Endothelial cell of umbilical vein (primary cell): ENCODE measurements around the gene LSR. TPM values are rescaled to one million over a fixed set of nuclear protein-coding genes. Genes with fewer than 3 reads are reported as not detected.

Source experiments
- BruUV-seq: library from RNA; stranded (reverse); fragments of 400-500 nt; replicated peaks from 2 replicates; lab custom pipeline; 2021; lab: Mats Ljungman, UMichigan
- CTCF ChIA-PET: fragments of 300-600, 350-600 bp; sonication (Branson Sonifier 250); formaldehyde crosslinking; loops from one replicate; lab custom pipeline; 2021; ENCODE audit warnings: antibody characterized with exemption, inconsistent platforms; lab: Charles Lee
- POLR2A ChIA-PET: fragments of 300-600, 350-600 bp; sonication (Branson Sonifier 250); formaldehyde crosslinking; loops from one replicate; lab custom pipeline; 2021; ENCODE audit warnings: antibody characterized with exemption, inconsistent platforms; lab: Charles Lee
- DNase-seq: peaks from one replicate; pipeline ENCODE4 v3.0.0-alpha.2; 2011; ENCODE audit warnings: low read depth, low spot score
- FAIRE-seq: peaks from 2 replicates; lab custom pipeline; 2011; peaks lifted over from hg19 to GRCh38; lab: Jason Lieb, UNC
- H2AFZ ChIP-seq: 2 replicates; pipeline ENCODE4 v1.6.0; 2012; ENCODE audit warnings: low read depth, low read length, control low read depth, inconsistent platforms
- H3K27ac ChIP-seq: 2 replicates; pipeline ENCODE4 v1.5.1; 2011; ENCODE audit warnings: low read depth, mild to moderate bottlenecking, control low read depth, low read length, moderate library complexity; ENCODE audit not compliant: insufficient read depth
- H3K27me3 ChIP-seq, 2 experiments: 2 replicates each; pipeline versions ENCODE4 v1.6.0 to v1.6.1; 2011; ENCODE audit warnings: low read length in 2 of 2, mixed read lengths in 1 of 2; ENCODE audit not compliant: control insufficient read depth in 2 of 2, insufficient read depth in 2 of 2
- H3K36me3 ChIP-seq, 2 experiments: 2 replicates in 1 of 2; 3 replicates in 1 of 2; pipeline ENCODE4 v1.5.1; 2011; ENCODE audit warnings: low read length in 2 of 2, mild to moderate bottlenecking in 1 of 2, moderate library complexity in 1 of 2; ENCODE audit not compliant: control insufficient read depth in 2 of 2, insufficient read depth in 2 of 2; ENCODE audit errors: extremely low read depth in 1 of 2
- H3K4me1 ChIP-seq: 3 replicates; pipeline ENCODE4 v1.5.1; 2011; ENCODE audit warnings: mild to moderate bottlenecking, low read length; ENCODE audit not compliant: control insufficient read depth, insufficient read depth; ENCODE audit errors: extremely low read depth
- H3K4me2 ChIP-seq: 2 replicates; pipeline ENCODE4 v1.6.1; 2011; ENCODE audit warnings: low read length, control low read depth, mixed read lengths; ENCODE audit not compliant: insufficient read depth
- H3K4me3 ChIP-seq, 3 experiments: fragments of 200-600 bp in 1 of 3; sonication (generic), shearing (Covaris generic) in 1 of 3; replicated peaks in 1 of 3; 2 replicates each; pipeline ENCODE4 v1.5.1; 2011 to 2016; ENCODE audit warnings: control low read depth in 3 of 3, low read length in 3 of 3, mild to moderate bottlenecking in 2 of 3, inconsistent platforms in 1 of 3, low read depth in 1 of 3, moderate library complexity in 1 of 3; ENCODE audit not compliant: insufficient read depth in 1 of 3
- H3K79me2 ChIP-seq: 2 replicates; pipeline ENCODE4 v1.6.0; 2012; ENCODE audit warnings: low read length, inconsistent platforms; ENCODE audit not compliant: control insufficient read depth, insufficient read depth
- H3K9ac ChIP-seq: replicated peaks from 2 replicates; pipeline ENCODE3; 2011; ENCODE audit warnings: low read length, control low read depth; ENCODE audit not compliant: insufficient read depth; ENCODE audit errors: extremely low read depth
- H3K9me1 ChIP-seq: replicated peaks from 3 replicates; pipeline ENCODE4 v1.6.0; 2011; ENCODE audit warnings: mild to moderate bottlenecking, low read length; ENCODE audit not compliant: control insufficient read depth, insufficient read depth; ENCODE audit errors: extremely low read depth
- H3K9me3 ChIP-seq: replicated peaks from 2 replicates; pipeline ENCODE4 v1.5.1; 2012; ENCODE audit warnings: low read length, inconsistent platforms; ENCODE audit not compliant: control insufficient read depth, insufficient read depth
- H4K20me1 ChIP-seq: replicated peaks from 2 replicates; pipeline ENCODE3; 2011; ENCODE audit warnings: mild to moderate bottlenecking, low read length; ENCODE audit not compliant: control insufficient read depth, insufficient read depth; ENCODE audit errors: extremely low read depth
- EZH2 ChIP-seq: IDR thresholded peaks from 2 replicates; pipeline ENCODE4 v1.6.1; 2012; ENCODE audit warnings: borderline replicate concordance, low read depth, mild to moderate bottlenecking, moderate library complexity, low read length, inconsistent platforms; ENCODE audit not compliant: severe bottlenecking
- FOS ChIP-seq: IDR thresholded peaks from 2 replicates; pipeline ENCODE4 v1.6.1; 2011; ENCODE audit warnings: mild to moderate bottlenecking, low read length, moderate library complexity, borderline replicate concordance; ENCODE audit not compliant: insufficient read depth
- GATA2 ChIP-seq: IDR thresholded peaks from 2 replicates; pipeline ENCODE4 v1.7.0; 2011; ENCODE audit warnings: low read depth, mild to moderate bottlenecking, moderate library complexity, mixed read lengths, low read length; ENCODE audit not compliant: insufficient read length, insufficient read depth
- JUN ChIP-seq: IDR thresholded peaks from 2 replicates; pipeline ENCODE4 v1.6.1; 2011; ENCODE audit warnings: borderline replicate concordance, low read depth; ENCODE audit not compliant: insufficient read length, insufficient read depth
- MAX ChIP-seq: IDR thresholded peaks from 2 replicates; pipeline ENCODE4 v1.6.1; 2011; ENCODE audit not compliant: insufficient read depth, insufficient read length
- POLR2AphosphoS5 ChIP-seq: IDR thresholded peaks from 2 replicates; pipeline ENCODE4 v1.6.1; 2012; ENCODE audit warnings: low read depth, mild to moderate bottlenecking, control low read depth, low read length, moderate library complexity; ENCODE audit not compliant: insufficient read depth
- dilution Hi-C: fragments of 300-500 bp; cut with MboI; formaldehyde crosslinking; loops from one replicate; pipeline ENCODE4 v1.15.0; 2019; ENCODE audit warnings: low sequenced_read_pairs; ENCODE audit not compliant: extremely low pct_ligation_motif_present
- intact Hi-C: fragments of 100-400 bp; cut with micrococcal nuclease; formaldehyde crosslinking; loops from one replicate; pipeline ENCODE4 v1.10.0; 2022
- polyA plus RNA-seq, 4 experiments: library from polyadenylated mRNA; depleted of rRNA in 3 of 4; stranded (reverse) in 3 of 4; unstranded in 1 of 4; fragments of >200 nt; gene quantifications; 2 replicates each; pipeline versions ENCODE4 v1.2.1 to v1.2.3, GENCODE V29; 2011 to 2012; ENCODE audit warnings: missing spikeins in 1 of 4
- total RNA-seq: library from RNA; stranded (reverse); gene quantifications from 2 replicates; pipeline ENCODE4 v1.2.3, GENCODE V29; 2021

LSR gene
- total and polyA plus RNA-seq, 2 donors (not counting 3 experiments of a cell fraction or from before 2014, with no cell fraction given): 0.76 to 1.0 TPM

DNA sequence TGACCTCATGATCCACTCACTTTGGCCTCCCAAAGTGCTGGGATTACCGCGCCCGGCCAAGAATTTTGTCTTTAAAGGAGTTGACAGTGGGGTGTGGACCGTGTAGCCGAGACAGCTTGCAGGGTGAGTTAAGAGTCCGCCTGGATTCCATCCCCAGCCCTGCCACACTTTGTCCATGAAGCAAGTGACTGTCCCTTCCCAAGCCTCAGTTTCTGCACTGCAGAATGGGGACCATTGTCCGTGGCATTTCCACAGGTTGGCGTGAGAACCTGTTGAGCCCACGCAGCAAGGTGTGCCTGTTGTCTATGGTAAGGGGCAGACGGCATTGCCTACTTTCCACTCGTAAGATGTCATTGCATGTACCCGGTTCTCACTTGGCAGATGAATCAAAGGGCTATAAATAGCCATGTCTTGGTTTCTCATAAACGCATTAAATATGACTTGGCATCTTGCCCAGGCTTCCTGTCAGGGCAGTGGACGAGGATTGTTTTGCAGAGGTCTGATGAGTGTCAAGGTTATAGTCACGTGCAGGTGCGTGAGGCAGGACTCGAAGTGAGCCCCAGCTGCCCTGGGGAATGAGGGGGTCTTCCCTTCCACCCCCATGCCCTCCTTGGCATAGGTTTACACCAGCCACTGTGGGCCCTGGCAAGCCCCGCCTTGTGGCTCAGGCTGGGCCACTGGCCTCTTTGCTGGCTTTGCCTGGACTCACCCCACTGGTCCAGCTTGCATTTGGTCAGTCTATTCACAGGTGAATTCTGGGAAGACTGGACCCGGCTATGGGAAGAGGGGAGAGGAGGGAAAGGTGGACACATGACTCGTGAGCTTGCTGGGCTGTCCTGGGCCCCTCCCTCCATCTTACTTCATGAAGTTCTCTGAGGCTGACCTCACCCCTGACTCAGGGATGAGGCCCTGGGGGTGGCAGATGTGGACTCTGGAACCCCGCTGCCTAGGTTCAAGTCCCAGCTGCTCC is 34.9 kb upstream of the LSR start:
- Histone ChIP-seq H3K9me1 (no peaks in the 10 kb centered on the region), H3K9ac (no peak overlapping the region), H3K27me3 (peaks cover 2 to 4% of the 10 kb centered on the region in 2 experiments), H3K9me3 (no peaks in the 10 kb centered on the region), H3K4me1 (peaks cover 16% of the 10 kb centered on the region), H4K20me1 (no peaks in the 10 kb centered on the region), H2AFZ (no peak overlapping the region), H3K4me2 (no peak overlapping the region), H3K79me2 (no peaks in the 10 kb centered on the region), H3K4me3 (no peak overlapping the region), H3K36me3 (no peaks in the 10 kb centered on the region), H3K27ac (no peak overlapping the region)
- FAIRE-seq (peak; percentile 97), DNase-seq (peak; percentile 96)
- TF ChIP-seq EZH2 (no peak), MAX (peak; percentile 90), JUN (peak; percentile 61), GATA2 (no peak), FOS (peak; percentile 47), POLR2AphosphoS5 (peak; percentile 57)
- dilution Hi-C loops (no loop called here), intact Hi-C loops (loop anchor here (1.0 to 5.0 kb wide), 3 partner anchors 53 to 147 kb away; partner anchors contain the start of genes FXYD5 and USF2)
- POLR2A ChIA-PET: no interaction called here
- CTCF ChIA-PET: no interaction called here
- no TSS peak for BruUV-seq
